GM18526 (cell line): ENCODE results near the gene RAI2.

Source experiments
- POLR2A ChIP-seq: IDR thresholded peaks from 3 replicates; pipeline ENCODE4 v1.6.1; 2011; ENCODE audit not compliant: insufficient read length; ENCODE audit errors: extremely low read depth

Gene RAI2

GRCh38 chrX:17813277-17813676 lies 47.8 kb downstream of the RAI2 start:
- TF ChIP-seq POLR2A: no peak

GRCh38 chrX:17812763-17813162 lies 48.3 kb downstream of the RAI2 start:
- TF ChIP-seq POLR2A: no peak

GRCh38 chrX:17809984-17810383 lies 51.1 kb downstream of the RAI2 start:
- TF ChIP-seq POLR2A: no peak

- no peak for TF ChIP-seq POLR2A
Measured at GRCh38 chrX:17809273-17809672, 51.8 kb downstream of the RAI2 start.

- TF ChIP-seq POLR2A: no peak
Measured at GRCh38 chrX:17805120-17805519, 56.0 kb downstream of the RAI2 start.

GRCh38 chrX:17803449-17803848 lies 57.6 kb downstream of the RAI2 start:
- TF ChIP-seq POLR2A: no peak

GRCh38 chrX:17802756-17803155 lies 58.3 kb downstream of the RAI2 start:
- TF ChIP-seq POLR2A: no peak

- no peak for TF ChIP-seq POLR2A
Measured at GRCh38 chrX:17801431-17801830, 59.7 kb downstream of the RAI2 start.

GRCh38 chrX:17798921-17799320 lies 62.2 kb downstream of the RAI2 start:
- no peak for TF ChIP-seq POLR2A

- TF ChIP-seq POLR2A: no peak
Measured at GRCh38 chrX:17792826-17793225, 68.3 kb downstream of the RAI2 start.

- no peak for TF ChIP-seq POLR2A
Measured at GRCh38 chrX:17788956-17789562, 72.0 kb downstream of the RAI2 start.

- no peak for TF ChIP-seq POLR2A
Measured at GRCh38 chrX:17788439-17788838, 72.7 kb downstream of the RAI2 start.

- TF ChIP-seq POLR2A: no peak
Measured at GRCh38 chrX:17787557-17787956, 73.5 kb downstream of the RAI2 start.

- no peak for TF ChIP-seq POLR2A
Measured at GRCh38 chrX:17779434-17779833, 81.7 kb downstream of the RAI2 start.

- TF ChIP-seq POLR2A: no peak
Measured at GRCh38 chrX:17778997-17779396, 82.1 kb downstream of the RAI2 start.

GRCh38 chrX:17774053-17774452 lies 87.0 kb downstream of the RAI2 start:
- no peak for TF ChIP-seq POLR2A

GRCh38 chrX:17773221-17773876 lies 87.7 kb downstream of the RAI2 start:
- TF ChIP-seq POLR2A: no peak
